GM21737 (cell line): Measurements from ENCODE around the gene PRKCB.

Experiments
- ATAC-seq: cut with Tn5 transposase; IDR thresholded peaks from one replicate; pipeline ENCODE4 v1.9.1; 2021; ENCODE audit warnings: mild to moderate bottlenecking, moderate library complexity; ENCODE audit not compliant: unreplicated experiment

The PRKCB gene

GRCh38 chr16:23835390-23836077 lies at the start of gene PRKCB:
Gene PRKCB (plus strand): TSS chr16:23835983.
- peak; percentile 69 for ATAC-seq

- ATAC-seq, result no peak
Observed at GRCh38 chr16:23786964-23787561, 48.7 kb upstream of the PRKCB start.

GRCh38 chr16:23788685-23789084 lies 47.1 kb upstream of the PRKCB start:
- no peak for ATAC-seq

DNA sequence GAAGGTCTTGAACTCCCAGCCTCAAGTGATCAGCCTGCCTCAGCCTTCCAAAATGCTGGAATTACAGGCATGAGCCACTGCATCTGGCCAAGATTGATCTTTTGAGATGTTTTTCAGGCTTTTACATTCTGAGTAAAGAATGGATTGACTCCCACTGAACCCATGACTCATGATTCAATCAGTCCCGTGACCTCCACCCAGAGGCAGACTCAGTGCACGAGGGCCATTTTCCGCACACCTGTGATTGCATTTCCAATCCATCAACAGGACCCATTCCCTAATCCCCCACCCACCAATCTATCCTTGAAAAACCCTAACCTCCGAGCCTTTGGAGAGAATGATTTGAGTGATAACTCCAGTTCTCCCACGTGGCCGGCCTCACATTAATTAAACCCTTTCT lies 40.4 kb upstream of the PRKCB start:
- no peak for ATAC-seq

GRCh38 chr16:23796941-23797340 lies 38.8 kb upstream of the PRKCB start:
- ATAC-seq, result no peak

DNA sequence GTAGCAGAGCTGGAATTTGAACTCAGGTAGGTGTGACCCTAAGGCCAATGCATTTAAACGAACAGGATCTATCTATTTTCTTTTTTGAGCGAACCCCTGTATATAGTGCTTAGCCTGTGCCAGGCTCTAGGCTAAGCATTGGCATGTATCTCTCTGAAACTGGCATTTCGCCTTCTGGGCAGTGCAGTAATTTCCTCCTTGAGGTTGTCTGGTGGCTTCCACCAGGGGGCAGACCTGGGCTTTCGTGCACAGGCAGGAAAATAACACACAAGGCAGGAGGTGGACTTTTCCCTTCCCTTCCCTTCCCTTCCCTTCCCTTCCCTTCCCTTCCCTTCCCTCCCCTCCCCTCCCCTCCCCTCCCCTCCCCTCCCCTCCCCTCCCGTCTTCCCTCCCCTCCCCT lies 34.4 kb upstream of the PRKCB start:
- ATAC-seq, result no peak

DNA sequence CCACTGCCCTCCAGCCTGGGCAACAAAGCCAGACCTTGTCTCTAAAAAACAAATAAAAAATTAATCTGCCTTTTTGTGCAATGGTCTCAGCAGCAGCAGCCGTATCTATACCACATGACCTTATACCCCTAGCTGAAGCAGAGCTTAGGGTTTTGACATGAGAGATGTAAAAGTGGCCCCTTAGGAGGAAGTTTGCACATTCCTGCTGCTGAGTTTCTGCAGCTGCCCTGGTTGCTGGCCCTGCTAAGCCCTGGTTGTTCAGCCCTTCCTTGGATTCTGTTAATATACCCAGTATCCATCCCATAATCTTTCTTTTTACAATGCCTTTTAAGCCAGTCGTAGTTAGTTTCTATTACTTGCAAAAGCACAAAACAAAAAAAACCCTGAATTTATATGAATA lies 33.0 kb upstream of the PRKCB start:
- no peak for ATAC-seq

GRCh38 chr16:23803591-23804123 lies 32.1 kb upstream of the PRKCB start:
- no peak for ATAC-seq

DNA sequence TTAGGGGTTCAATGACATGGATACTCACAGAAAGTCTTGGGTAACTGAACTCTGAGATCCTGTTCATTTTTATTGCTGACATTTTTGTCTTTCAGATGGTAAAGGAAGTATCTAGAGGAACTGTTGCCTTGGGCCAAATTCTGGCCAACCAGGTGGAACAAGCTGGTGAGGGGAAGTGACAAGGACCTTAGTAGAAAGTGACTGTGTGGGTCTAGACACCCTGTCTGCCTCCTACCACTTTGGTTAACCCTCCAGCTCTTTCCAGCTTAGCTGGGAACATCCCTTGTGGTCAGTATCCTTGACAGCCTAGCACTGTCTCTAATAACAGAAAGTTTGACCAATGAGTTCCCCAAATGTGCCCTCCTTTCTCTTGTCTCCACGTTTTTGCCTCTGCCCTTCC lies 28.8 kb upstream of the PRKCB start:
- no peak for ATAC-seq

GRCh38 chr16:23821467-23821866 lies 14.3 kb upstream of the PRKCB start:
- ATAC-seq, result no peak

- ATAC-seq, result no peak
Observed at GRCh38 chr16:23821875-23822688, 13.7 kb upstream of the PRKCB start.

DNA sequence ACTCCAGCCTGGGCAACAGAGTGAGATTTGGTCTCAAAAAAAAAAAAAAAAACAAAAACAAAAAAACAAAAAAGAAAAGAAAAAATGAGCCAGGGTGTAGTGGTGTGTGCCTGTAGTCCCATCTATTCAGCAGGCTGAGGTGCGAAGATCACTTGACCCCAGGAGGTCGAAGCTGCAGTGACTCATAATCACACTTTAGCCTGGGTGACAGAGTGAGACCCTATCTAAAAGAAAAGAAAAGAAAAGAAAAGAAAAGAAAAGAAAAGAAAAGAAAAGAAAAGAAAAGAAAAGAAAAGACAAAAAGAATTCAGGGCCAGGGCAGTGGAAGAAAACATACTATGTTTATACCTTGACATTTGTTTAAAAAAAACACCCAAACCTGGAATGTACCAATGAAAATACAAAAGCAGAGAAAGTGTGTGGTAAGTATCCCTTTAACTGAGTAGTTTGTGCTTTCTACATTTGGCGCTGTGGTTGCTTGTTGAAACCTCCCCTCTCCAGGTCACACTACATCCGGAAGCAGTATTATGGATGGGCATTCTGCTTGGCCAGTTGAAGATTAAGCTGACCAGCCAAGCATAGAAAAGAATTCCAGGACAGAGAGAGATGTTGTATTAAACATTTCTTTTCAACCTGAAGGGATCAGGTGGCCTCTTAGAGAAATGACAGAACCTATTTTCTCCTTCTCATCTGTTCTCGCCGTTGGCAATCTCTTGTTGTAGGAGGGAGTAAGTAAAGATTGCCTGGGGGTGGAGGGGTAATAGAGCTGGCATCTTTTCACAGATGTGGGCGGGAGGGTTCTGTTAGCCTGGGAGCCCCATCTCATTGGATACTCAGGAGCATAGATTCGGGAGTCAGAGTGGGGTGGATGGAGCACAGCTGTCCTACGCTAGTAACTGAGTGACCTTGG lies 12.1 kb upstream of the PRKCB start:
- ATAC-seq, result no peak

GRCh38 chr16:23824909-23825308 lies 10.9 kb upstream of the PRKCB start:
- ATAC-seq, result no peak

DNA sequence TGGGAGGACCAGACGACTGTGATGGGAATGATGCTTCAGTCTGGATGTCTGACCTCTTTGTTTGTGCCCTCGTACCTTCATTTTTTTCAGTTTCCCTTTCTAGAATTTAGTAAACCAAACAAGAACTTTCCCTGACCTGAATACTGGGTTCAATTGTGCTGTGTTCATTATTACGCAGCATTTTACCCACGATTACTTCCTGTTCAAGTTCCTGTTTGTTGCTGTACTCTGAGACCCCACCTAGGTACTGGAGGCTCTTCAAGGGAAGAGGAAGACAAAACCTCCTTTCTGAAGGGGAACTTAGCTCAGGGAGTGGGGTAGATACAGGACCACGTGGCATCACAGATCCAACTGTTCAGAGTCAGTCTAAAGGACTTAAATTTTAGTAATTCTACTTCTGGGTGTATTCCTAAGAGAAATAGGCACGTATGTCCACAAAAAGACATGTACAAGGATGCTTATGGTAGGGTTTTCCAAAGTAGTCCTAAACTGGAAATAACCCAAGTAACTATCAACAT lies 9.2 kb upstream of the PRKCB start:
- peak; percentile 74 for ATAC-seq

GRCh38 chr16:23827057-23827456 lies 8.7 kb upstream of the PRKCB start:
- ATAC-seq, result no peak

- no peak for ATAC-seq
Observed at GRCh38 chr16:23829454-23829853, 6.3 kb upstream of the PRKCB start.

DNA sequence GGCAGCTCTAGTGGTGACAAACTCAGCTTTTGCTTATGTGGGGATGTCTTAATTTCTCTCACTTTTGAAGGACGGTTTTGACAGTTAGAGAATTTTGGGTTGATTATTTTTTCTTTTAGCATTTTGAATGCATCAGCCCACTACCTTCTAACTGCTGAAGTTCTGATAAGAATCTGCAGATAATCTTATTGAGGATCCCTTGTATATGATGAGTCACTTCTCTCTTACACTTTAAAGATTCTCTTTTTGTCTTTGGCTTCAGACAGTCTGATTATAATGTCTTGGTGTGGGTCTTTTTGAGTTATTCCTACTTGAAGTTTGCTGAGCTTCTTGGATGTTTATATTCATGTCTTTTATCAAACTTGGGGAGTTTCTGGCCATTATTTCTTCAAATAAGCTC lies 5.5 kb upstream of the PRKCB start:
- ATAC-seq, result no peak

GRCh38 chr16:23832882-23833281 lies 2.9 kb upstream of the PRKCB start:
- ATAC-seq, result no peak

- no peak for ATAC-seq
Observed at GRCh38 chr16:23833504-23833903, 2.3 kb upstream of the PRKCB start.

GRCh38 chr16:23833960-23834685 lies 1.7 kb upstream of the PRKCB start:
- ATAC-seq, result no peak
